Measurements from ENCODE around the gene CXCL17.

The CXCL17 gene

GRCh38 chr19:42380155-42380554 is 62.6 kb downstream of the CXCL17 start:
- no peak for TF ChIP-seq ZFX (IDR thresholded peaks at IDR 0.05)
- TF ChIP-seq, protein P1, sequence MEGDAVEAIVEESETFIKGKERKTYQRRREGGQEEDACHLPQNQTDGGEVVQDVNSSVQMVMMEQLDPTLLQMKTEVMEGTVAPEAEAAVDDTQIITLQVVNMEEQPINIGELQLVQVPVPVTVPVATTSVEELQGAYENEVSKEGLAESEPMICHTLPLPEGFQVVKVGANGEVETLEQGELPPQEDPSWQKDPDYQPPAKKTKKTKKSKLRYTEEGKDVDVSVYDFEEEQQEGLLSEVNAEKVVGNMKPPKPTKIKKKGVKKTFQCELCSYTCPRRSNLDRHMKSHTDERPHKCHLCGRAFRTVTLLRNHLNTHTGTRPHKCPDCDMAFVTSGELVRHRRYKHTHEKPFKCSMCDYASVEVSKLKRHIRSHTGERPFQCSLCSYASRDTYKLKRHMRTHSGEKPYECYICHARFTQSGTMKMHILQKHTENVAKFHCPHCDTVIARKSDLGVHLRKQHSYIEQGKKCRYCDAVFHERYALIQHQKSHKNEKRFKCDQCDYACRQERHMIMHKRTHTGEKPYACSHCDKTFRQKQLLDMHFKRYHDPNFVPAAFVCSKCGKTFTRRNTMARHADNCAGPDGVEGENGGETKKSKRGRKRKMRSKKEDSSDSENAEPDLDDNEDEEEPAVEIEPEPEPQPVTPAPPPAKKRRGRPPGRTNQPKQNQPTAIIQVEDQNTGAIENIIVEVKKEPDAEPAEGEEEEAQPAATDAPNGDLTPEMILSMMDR (conservative IDR thresholded peaks at IDR 0.05): no peak

More at GRCh38 chr19:42380155-42380554, 62.6 kb downstream of the CXCL17 start:
- H3K27ac ChIP-seq: no peak overlapping the region

Data from C4-2B (cell line).